GOT3 (cell line): ENCODE data around the gene TMEM59L.
"Not testable (repeated sequence)": the region's sequence is repeated elsewhere in the genome, so short reads cannot be mapped to it uniquely, and the experiment has no call there.

Experiments used
- DNase-seq: peaks from one replicate; lab custom pipeline; 2025; ENCODE audit warnings: mixed read lengths; lab: John Stamatoyannopoulos, UW

The TMEM59L gene

DNA sequence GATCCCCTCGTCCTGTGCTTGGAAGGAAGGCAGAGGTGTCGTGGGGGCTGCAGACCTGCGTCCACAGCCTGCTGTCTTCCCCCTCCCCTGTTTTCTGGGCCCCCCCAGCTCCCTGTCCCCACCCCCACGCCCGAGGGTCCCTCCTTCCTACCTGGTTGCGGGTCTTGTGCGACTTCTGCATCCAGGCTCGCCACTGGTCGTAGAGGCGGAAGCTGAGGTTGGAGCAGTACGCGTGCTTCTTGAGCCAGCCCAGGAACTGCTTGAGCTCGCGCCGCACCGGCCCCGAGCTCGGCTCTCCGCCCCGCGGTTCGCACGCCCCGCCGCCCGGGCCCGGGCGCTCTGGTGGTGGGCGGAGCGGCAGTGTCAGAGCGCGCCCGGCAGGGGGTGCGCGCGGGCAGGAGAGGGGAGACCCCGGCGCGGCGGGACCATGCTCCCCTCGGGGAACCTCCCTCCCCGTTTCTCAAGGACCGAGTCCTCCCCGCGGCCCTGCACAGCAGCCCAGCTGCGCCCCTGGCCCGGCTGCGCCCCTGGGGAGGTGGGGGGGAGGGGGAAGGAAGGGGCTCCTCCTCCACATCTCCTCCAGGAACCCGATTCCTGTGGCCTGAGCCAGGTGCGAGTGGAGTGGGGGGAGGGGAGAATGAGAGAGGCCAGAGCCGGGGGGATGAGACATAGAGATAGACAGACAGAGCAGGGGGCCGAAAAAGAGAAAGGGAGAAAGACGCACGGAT lies 18.4 kb upstream of the TMEM59L start:
- no peak for DNase-seq

DNA sequence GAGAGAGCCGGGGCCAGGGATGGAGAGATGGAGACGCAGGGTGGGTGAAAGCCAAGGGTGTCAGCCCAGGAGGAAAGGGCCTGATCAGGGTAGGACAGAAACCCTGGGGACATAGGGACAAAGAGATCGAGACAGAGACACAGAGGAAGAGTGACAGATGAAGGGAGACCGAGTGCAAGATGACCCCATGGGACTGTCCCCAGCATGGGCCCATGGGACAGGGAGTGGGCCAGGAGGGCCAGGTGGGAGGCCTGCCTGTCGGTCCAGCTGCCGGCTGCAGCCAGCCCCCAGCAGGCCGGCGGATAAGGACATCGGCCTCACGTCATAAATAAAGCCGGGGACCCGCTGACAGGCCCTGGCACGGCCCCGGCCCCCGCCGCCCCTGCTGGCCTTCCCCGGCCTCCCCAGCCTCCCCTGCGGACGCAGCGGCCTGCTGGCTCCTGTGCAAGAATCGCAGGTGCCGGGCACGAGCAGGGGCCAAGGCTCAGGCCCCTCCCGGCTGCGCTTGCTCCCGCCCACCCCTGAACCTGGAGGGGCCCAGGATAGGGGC lies 17.8 kb upstream of the TMEM59L start:
- no peak for DNase-seq

DNA sequence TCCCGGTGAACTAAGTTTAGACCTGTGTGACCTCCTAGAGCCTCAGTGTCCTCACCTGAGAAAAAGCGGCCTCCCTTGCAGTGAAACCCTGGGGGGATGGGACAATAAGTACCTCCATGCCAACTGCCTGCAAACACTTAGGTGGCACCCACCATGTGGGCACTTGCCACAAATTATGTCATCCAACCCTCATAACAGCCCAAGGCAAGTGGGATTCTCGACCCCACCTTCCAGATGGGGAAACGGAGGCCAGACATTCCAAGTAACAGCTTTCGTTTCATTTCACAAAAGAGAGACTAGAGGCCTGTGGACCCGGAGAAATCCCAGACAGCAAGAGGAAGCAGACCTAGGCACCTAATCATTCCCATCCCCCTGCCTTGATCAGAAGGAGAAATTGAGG lies 17.2 kb upstream of the TMEM59L start:
- DNase-seq: no peak

DNA sequence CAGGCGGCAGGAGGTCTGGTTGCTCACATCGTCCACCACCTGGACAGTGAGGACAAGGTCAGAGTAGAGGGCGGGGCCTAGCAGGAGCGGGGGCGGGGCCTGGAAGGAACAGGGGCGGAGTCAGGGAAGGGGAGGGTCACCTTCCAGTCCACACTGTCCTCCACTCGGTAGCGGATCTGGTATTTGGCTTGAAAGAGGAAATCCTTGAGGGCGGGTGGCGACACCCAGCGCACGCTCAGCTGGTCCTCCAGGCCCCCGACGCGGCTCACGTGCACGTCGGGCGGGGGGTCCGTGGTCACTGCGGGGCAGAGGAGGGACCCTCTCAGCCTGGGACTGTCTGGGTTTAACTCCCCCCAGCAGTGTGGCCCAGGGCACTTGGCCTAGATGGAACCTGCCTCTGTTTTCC lies 15.9 kb upstream of the TMEM59L start:
- no peak for DNase-seq

DNA sequence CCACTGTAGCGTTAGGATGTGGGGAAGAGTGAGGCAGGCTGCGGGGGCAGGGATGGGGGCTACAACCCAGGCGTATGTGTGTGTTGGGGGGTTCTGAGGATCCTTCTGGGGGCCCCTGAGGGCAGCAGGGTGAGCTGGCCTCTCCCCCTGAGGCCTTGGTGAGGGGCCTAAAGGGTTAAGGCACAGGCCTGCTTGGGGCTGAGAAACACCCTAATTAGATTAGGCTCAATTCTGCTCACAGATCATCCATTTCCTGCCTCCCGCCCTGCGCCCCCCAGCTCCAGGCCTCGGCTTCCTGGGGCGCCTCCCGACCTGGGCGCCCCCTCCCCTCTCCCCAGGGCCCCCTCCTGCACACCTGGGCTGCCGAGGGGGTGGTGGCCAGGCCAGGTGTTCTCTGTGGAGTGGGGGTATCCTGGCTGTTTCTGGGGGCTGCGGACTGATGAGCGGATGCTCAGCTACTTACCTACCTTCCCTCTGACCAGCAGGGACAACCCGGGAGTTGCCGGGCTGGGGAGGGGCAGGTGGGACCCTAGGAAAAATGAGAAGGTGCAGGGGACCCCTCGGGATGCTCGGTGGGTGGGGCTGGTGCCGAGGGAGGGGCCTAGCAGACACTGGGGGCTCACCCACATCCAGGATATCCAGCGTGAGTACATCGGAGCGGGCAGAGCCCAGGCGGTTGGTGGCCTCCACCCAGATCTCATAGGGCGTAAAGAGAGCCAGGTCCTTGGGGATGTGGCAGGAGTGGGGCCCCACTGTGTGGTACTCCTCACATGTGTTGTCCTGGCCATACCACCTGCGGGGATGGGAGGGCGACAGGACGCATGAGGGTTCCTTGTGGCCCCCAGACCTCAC lies 14.6 kb upstream of the TMEM59L start:
- no peak for DNase-seq

DNA sequence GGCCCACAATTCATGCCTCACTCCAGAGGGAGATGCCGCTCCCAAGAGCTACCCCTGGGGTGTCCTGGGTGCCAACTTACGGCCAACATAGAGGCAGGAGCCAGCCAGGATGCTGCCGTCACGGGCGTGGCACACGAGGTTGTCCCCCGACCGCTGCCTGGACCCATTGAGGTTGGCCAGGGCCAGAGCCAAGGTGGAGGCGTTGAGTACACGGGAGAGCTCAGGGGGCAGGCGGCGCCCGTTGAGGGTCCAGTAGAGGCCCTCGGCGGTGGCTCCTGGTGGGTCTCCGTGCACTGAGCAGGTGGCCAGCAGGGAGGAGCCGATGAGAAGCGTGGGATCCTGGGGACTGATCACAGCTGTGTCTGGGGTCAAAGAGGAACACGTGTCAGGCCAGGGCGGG lies 13.2 kb upstream of the TMEM59L start:
- no peak for DNase-seq

DNA sequence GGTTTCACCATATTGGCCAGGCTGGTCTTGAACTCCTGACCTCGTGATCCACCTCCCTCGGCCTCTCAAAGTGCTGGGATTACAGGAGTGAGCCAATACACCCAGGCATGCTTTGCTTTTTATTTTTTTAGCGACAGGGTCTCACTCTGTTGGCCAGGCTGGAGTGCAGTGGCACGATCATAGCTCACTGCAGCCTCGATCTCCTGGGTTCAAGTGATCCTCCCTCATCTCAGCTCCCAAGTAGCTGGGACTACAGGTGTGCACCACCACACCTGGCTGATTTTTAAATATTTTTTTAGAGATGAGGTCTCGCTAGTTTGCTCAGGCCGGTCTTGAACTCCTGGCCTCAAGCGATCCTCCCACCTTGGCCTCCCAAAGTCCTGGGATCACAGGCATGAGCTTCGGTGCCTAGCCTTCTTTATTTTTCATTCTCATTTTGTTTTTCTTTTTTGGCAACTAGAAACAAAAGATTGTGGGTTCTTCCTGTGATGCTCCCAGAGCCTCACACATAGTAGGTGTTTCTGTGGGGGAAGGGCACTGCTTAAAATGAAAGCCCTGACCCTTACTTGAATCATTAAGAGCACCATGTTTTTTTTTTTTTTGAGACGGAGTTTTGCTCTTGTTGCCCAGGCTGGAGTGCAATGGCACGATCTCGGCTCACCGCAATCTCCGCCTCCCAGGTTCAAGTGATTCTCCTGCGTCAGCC lies 11.8 kb upstream of the TMEM59L start:
- DNase-seq: not testable (repeated sequence)

DNA sequence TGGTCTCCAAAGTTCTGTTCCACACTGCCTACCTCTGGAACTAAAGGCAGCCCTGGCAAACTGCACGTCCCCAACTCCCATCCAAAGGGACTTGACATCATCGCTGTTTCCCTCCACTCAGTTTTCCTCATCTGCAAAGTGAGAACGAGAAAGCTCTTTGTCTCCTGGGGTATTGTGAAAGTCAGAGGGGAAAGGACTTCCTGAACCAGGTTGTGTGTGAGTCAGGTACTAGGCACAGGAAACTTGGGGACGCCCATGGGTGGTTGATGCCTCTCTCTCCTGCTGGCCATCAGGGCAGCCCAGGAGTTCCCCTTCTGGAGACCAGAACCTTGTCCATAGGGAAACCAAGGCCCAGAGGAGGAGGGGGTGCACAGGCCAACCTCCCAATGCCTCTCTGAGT lies 10.8 kb upstream of the TMEM59L start:
- no peak for DNase-seq

DNA sequence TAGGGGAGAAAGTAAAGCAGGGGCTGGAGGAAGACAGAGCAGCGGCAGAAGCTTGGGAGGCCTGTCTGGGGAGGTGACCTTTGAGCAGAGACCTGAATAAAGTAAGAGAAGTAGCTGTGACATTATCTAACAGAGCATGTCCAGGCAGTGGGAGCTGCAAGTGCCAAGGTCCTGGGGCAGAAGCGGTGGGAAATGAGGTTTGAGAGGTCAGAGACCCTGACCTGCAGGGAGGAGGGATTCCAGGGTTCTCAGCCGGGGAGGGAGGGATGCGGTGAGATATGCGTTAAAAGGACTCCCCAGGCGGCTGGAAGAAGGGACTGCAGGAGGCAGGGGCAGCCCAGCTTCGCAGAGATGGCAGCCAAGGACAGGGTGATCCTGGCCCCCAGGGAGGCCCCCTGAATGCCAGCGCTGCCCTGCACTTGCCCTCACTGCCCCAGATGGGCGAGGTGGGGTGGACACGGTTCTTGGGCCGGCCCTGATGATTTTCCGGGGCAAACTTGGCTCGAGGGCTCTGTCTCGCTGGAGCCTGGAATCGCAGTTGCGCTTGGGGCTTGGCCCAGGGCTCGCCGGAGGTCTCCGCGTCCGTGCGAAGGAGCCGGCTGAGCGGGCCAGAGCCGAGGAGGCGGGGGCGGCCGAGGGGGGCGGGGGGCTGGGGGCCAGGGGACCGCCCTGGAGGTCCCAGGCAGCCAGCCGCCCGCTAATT lies 9.3 kb upstream of the TMEM59L start:
- DNase-seq: no peak

DNA sequence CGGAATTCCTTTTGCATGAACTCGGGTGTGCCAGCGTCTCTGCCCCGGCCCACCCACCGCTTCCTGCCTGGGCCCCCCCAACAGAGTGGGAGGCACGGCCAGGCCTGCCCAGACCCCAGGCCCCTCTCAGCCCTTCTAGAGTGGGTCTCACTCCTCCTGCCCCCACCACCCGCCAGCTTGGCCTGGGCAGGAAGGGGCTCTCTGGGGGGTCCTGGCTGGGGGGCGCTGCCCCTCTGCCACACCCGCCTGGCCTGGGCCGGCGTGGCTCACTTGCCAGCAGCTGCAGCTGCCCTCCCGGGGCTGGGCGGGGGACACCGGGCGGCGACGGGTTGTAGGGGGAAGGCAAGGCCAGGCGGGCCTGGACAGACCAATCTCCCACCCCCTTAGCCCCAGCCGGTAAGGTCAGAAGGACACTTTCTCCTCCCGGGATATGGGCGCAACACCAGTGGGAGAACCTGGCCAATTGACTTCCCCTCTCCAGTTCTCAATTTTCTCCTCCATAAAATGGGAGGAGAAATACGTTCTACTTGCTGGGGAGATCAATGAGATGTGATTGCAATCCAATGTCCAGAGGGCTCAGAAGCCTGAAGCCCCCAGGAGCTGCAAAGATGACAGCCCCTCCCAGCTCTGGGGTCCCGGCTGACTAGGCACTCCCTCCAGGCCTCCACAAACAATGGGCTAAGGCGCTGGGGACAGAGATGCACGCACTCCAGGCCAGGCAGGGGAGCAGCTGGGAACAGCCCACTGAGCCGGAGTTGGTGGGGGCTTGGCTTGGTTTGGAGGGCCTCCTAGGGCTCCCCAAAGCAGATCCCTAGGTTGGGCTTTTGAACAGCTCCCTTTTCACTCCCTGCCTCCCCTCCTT lies 8.5 kb upstream of the TMEM59L start:
- DNase-seq: no peak

DNA sequence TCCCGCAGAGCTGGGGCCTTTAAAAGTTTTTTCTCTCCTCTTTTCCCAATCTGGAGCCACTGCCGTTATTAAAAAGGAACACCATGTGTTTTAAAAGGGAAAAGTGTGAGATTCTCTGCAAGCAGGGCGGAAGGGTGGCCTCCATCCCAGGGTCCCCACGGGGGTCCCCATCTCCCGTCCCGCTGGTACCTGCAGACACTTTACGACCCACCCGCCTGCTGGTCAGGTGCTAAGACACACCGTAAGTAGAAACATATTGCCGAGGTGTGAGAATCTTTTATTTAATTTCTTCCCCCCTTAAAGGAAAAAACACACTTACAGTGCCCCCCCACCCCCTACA lies 7.9 kb upstream of the TMEM59L start:
- no peak for DNase-seq

DNA sequence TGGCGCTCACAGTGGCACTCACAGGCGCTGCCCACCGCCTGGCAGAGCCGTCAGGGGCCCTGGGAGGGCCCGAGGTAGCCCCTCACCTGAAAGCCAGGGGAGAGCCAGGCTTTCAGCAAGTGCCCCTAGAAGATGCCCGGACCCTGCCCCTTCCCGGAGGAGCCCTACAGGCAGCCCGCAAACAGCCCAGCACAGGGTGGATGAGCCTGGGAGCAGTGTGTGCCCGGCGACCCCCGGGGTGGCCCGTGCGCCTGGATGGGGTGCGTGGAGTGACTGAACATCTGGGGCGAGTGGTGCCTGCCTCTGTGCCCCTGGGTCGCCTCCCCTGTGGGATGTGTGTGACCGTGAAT lies 7.5 kb upstream of the TMEM59L start:
- no peak for DNase-seq

DNA sequence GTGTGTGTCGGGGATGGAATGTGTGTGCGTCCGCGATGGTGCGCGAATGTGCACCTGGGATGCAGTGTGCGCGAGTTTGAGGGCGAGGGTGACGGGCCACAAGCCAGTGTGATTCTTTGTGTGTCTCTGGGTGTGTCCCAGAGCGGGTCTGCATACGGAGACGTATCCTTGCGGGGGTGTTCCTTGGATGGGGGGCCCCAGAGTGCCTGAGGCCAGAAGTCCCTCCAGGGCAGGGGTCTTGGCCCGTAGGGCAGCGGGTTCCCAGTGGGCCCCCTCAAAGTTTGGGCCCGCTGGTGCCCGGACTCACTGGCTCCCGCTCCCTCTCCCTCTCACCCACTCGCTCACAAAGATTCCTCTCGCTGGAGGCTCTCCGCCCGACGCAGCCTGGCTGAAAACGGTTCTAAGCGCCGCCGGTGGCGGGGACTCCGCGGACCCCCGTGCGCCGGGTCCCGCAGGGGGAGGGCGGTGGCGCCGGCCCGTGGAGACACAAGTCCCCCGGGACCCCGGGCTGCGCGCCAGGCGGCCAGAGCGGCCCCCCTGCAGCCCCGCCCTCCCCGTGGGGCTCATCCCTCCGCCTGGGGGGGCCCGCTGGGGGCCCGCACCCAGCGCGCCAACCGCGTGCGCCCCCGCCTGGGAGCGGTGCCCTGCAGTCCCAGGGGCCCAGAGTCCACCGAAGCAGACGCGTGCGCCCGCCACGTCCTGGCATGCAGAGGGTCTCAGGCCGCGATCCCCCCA lies 7.0 kb upstream of the TMEM59L start:
- no peak for DNase-seq

DNA sequence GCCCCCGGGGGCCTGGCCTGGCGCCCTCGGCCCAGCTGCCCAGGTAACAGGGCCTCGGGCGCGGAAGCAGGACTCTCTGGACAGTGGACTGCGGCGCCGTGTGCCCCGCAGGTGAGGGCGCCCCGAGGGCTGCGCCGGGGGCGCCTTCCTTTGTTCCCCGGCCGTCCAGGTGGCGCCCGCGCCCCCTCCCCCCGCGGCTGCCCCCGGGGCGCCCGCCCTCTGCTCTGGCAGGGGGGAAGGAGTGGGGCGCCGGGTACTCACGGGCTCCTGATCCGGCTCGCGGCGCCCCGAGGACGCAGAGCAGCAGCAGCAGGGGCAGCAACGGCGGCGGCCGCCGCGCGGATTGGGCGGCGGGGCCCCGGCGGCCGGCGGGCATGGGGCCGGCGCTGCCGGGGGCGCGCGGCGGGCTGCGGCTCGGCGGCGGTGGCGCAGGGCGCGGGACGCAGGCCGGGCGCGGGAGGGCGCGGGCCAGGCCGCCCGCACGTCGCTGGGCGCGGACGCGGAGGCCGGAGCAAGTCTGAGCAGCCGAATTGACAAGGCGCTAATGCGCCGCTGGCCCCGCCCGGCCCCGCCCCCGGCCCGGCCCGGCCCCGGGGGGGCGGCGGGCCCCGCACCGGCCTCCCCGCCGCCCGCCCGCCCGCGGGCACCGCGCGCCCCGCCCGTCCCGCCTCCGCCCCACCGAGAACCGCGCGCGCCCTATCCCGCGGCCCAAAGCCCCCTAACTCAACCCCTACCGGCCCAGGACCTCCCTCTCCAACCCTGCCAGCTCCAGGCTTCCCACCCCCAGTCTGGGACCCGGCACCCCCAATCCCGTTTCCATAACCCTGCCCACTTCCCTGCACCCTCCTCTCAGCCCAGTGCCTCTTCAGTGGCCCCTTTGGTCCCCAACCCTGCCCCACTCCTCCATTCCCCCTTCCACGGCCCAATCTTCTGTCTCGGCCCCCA lies 6.1 kb upstream of the TMEM59L start, which contains the start of gene CRLF1:
TSS of gene CRLF1 (minus strand) at position 519 of the 945 bp plus-strand sequence. CDS start at position 376, 143 bp downstream.
- DNase-seq: no peak

DNA sequence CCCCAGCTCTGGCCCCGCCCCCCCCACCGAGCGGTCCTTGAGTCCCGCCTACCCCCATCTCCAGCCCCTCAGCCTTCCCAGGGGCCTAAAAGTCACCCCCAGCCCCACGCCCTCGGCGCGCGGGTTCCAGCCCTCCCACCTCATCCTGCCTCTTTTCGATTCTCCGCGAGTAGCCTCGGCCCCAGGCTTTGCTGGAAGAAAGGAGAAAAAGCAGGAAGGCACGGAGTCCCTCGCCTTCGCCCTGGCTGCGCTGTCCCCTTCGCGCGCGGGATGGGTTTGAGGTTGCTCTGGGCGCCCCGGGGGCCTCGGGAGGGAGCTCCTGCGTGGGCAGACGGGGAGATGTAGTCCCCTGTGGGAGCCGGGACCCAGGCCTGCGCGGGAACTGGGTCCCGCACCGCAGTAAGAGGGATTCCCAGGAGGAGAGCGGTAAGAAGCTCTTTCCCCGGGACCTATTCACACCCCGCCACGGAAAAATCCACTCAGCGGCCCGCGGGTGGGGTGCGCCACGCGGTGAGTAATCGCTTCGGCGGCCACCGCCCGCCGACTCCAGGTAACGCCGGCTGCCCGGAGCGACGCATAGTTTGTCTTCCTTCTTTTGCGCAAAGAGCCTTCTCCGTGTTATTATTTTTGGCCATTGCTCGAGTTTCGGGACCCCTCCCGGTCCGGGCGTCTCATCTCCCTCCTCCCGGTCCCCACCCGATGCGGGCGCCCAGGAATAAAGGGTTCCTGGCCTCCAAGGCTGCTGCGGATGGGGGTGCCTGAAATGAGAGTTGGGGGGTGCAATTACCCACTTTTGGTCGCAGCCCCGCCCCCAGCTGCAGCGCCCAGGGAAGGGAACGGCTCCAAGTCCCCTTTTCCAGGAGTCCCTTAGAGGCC lies 5.2 kb upstream of the TMEM59L start:
- no peak for DNase-seq

DNA sequence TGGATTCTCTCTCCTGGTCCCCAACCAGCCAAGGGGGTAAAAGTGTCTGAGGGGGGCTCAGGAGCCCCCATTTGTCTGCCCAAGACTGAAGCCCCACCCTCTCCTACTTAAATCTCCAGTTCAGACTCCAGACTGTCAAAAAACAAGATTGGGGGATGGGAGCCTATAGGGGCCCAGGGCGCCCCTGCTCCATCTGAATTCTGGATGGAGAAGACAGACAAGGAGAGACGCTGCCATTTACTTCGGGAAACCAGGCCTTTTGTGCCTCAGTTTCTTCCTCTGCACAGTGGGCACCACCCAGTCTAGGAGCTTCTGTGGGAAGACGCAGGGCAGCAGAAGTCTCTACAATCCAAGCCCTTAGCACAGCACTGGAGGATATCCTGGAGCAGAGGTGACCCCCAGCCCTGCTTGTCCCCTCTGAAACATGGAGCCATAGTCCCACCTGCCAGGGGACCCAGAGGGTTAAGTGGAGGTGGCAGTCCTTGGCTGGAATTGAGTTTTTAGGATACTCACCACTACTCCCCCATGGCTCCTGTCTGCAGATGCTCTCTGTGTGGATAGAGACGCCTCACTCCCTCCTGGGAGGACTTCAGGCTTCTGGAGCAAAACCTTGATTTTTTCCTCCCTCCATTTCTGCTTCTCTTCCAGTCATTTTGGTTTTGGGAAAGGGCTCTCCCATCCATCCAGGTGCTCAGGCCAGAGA lies 4.4 kb upstream of the TMEM59L start:
- no peak for DNase-seq
